LNCaP clone FGC (cell line): Measurements from ENCODE around the gene SMCO1.
"Not testable (repeated sequence)": the region's sequence is repeated elsewhere in the genome, so short reads cannot be mapped to it uniquely, and the experiment has no call there.

Source experiments
- DNase-seq: peaks from one replicate; pipeline ENCODE4 v3.0.0-alpha.2; 2011; ENCODE audit warnings: low read depth
- H3K4me3 ChIP-seq: 2 replicates; pipeline ENCODE4 v1.5.1; 2011; ENCODE audit warnings: mild to moderate bottlenecking, low read depth, low read length, control low read depth
- TF ChIP-seq, protein P1 (sequence below): IDR thresholded peaks from 2 replicates; pipeline ENCODE4 v1.5.1; 2012; ENCODE audit warnings: mild to moderate bottlenecking; ENCODE audit not compliant: control insufficient read depth, insufficient read depth; ENCODE audit errors: extremely low read depth

Gene SMCO1

DNA sequence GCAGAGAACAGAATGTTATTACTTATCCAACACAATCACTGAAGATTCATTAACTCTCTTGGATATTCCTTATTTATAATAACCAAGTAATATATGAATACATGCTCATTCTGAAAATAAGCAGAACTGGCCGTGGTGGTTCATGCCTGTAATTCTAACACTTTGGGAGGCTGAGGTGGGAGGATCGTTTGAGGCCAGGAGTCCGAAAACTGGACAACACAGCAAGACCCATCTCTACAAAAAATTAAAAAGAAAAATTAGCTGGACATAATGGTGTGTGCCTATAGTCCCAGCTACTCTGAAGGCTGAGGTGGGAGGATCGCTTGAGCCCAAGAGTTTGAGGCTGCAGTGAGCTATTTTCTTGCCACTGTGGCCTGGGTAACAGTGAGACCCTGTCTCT lies 37.5 kb downstream of the SMCO1 start:
- TF ChIP-seq, protein P1, sequence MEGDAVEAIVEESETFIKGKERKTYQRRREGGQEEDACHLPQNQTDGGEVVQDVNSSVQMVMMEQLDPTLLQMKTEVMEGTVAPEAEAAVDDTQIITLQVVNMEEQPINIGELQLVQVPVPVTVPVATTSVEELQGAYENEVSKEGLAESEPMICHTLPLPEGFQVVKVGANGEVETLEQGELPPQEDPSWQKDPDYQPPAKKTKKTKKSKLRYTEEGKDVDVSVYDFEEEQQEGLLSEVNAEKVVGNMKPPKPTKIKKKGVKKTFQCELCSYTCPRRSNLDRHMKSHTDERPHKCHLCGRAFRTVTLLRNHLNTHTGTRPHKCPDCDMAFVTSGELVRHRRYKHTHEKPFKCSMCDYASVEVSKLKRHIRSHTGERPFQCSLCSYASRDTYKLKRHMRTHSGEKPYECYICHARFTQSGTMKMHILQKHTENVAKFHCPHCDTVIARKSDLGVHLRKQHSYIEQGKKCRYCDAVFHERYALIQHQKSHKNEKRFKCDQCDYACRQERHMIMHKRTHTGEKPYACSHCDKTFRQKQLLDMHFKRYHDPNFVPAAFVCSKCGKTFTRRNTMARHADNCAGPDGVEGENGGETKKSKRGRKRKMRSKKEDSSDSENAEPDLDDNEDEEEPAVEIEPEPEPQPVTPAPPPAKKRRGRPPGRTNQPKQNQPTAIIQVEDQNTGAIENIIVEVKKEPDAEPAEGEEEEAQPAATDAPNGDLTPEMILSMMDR: no peak
- no peak overlapping the region for H3K4me3 ChIP-seq
- no peak for DNase-seq

DNA sequence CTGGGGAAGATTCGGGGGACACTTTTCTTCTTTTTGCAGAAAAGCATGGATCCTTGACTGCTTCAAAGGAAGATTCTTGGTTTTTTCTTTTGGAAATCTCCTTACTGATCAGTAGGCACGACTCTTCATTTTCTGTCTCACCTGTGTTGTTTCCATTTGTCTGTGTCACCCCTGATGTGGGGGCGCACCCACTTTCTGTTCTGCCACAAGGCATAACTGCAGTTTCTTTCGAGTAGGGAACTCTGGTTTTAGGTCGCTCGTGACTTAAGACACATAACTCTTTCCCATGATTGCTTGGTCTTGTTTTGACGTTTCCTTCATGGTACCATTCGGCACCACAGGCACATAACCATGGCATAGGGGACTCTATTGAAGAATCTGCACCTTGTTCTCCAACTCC lies 42.9 kb downstream of the SMCO1 start:
- no peak for DNase-seq
- TF ChIP-seq, protein P1: no peak
- no peak overlapping the region for H3K4me3 ChIP-seq

DNA sequence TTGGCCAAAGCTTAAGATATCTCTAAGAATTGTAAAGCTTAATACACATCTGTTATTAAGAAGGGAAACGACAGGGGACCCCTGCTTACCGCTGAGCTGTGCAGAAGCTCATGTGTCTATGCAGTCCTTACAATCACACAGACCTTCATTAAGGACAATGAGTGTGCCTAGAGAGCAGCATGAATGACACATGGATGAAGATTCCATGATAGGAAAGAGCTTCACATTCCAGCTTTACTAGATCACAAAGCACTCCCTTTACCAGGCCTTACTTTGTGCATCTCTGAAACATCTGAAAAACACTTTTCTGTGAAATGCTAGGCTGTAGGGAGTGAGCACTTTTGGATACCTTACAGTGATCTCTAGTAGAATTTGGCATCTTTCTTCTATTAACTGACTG lies 43.6 kb downstream of the SMCO1 start:
- H3K4me3 ChIP-seq: no peak overlapping the region
- no peak for DNase-seq
- TF ChIP-seq, protein P1: no peak

DNA sequence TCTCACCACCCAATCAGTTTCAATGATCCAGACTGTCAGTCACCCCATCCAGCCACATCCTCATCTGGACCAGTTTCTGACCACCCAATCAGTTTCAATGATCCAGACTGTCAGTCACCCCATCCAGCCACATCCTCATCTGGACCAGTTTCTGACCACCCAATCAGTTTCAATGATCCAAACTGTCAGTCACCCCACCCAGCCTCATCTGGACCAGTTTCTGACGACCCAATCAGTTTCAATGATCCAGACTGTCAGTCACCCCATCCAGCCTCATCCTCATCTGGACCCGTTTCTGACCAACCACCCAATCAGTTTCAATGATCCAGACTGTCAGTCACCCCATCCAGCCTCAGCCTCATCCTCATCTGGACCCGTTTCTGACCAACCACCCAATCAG lies 45.0 kb downstream of the SMCO1 start:
- DNase-seq, H3K4me3 ChIP-seq: not testable (repeated sequence)

DNA sequence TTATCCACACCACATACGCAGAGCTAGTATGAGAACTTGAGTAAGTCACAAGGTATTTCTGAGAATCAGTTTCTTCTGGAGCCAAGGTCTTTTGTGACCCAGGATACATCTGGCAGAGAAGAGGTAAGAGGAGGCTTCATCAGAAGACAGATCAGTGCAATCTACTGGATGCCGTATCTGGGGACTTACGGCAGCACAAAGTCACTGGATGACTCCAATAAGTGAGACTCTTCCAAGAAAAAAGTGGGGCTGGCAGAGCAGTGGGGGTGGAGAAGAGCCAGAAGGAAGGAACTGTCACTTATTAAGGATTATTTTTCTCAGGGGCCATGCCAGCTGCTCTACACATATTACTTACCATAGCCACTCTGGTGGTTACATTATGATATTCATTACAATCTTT lies 51.3 kb downstream of the SMCO1 start:
- TF ChIP-seq, protein P1: no peak
- no peak for DNase-seq
- H3K4me3 ChIP-seq: no peak overlapping the region

DNA sequence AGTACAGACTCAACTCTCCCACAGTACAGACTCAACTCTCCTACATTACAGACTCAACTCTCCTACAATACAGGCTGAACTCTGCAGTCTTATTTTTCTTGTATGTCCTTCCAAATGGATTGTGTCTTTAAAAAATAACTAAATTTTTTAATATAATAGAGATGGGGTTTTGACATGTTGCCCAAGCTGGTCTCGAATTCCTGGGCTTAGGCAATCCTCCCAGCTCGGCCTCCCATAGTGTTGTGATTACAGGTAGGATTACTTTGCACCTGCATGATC lies 51.7 kb downstream of the SMCO1 start:
- H3K4me3 ChIP-seq: no peak overlapping the region
- TF ChIP-seq, protein P1: no peak
- no peak for DNase-seq

DNA sequence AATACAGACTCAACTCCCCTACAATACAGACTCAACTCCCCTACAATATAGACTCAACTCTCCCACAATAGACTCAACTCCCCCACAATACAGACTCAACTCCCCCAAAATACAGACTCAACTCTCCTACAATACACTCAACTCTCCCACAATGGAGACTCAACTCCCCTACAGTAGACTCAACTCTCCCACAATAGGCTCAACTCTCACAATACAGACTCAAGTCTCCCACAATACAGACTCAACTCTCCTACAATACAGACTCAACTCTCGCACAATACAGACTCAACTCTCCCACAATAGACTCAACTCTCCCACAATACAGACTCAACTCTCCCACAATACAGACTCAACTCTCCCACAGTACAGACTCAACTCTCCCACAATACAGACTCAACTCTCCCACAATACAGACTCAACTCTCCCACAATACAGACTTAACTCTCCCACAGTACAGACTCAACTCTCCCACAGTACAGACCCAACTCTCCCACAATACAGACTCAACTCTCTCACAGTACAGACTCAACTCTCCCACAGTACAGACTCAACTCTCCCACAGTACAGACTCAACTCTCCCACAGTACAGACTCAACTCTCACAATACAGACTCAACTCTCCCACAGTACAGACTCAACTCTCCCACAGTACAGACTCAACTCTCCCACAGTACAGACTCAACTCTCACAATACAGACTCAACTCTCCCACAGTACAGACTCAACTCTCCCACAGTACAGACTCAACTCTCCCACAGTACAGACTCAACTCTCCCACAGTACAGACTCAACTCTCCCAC lies 52.3 kb downstream of the SMCO1 start:
- not testable (repeated sequence) for DNase-seq, H3K4me3 ChIP-seq

DNA sequence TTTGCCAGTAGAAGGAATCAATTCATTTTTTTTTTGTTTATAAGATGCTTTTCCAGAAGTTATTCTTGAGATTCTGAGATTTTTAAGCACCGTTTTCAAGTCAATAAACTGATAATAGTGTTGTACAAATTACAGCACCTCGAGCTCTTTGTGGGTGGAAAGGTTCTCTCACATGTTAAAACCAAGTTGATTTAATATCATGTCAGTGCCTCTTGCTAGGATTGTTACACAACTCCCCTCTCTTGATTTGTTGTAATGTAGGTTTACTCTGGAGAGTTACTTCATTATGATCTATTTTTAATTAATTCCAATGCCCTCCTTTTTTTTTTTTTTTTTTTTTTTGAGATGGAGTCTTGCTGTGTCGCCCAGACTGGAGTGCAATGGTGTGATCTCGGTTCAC lies 57.1 kb downstream of the SMCO1 start:
- no peak overlapping the region for H3K4me3 ChIP-seq
- TF ChIP-seq, protein P1: no peak
- no peak for DNase-seq

DNA sequence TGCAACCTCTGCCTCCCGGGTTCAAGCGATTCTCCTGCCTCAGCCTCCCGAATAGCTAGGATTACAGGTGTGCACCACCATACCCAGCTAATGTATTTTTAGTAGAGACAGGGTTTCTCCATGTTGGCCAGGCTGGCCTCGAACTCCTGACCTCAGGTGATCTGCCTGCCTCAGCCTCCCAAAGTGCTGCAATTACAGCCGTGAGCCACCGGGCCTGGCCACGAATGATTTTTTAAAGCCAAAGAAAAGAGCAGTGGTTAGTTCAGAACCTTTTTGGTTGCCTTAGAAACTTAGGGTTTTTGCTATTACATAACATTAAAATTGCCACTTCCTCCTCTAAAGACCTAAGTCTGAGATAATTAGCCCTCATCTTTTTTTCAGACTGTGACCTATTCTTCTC lies 57.7 kb downstream of the SMCO1 start:
- not testable (repeated sequence) for H3K4me3 ChIP-seq, DNase-seq
